GM18951 (cell line): ENCODE data around the gene SEZ6.

Experiments
- POLR2A ChIP-seq: IDR thresholded peaks from 4 replicates; pipeline ENCODE4 v1.6.1; 2011; ENCODE audit warnings: mild to moderate bottlenecking; ENCODE audit not compliant: insufficient read length, insufficient read depth; ENCODE audit errors: extremely low read depth
- in situ Hi-C: fragments of 300-500 bp; cut with MboI; formaldehyde crosslinking; loops from one replicate; pipeline ENCODE4 v1.12.0; 2022; ENCODE audit warnings: low sequenced_read_pairs, mixed read lengths, inconsistent platforms; ENCODE audit not compliant: unreplicated experiment

SEZ6 gene

GRCh38 chr17:29004081-29004692, 1.6 kb downstream of the SEZ6 start:
- in situ Hi-C loops: no loop called here
- TF ChIP-seq POLR2A: no peak

DNA sequence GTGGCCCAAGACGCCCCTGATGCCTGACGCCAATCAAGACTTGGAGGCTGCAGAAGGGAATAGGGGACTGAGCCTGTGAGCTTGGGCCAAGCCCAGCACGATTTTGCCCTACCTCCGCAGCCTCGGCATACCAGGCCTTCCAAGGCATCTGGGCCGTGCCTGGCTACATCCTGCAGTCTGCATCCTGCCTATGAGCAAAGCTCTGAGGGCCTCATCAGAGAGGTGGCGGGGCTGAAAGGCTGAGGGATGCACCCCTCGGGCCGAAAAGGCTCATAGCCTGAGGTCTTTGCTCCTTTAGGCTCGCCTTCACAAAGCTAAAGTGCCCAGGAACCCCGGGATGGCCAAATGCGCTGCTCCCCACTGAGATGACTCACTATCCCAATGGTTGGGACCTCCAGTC, 2.5 kb downstream of the SEZ6 start:
- in situ Hi-C loops: no loop called here
- TF ChIP-seq POLR2A: no peak

DNA sequence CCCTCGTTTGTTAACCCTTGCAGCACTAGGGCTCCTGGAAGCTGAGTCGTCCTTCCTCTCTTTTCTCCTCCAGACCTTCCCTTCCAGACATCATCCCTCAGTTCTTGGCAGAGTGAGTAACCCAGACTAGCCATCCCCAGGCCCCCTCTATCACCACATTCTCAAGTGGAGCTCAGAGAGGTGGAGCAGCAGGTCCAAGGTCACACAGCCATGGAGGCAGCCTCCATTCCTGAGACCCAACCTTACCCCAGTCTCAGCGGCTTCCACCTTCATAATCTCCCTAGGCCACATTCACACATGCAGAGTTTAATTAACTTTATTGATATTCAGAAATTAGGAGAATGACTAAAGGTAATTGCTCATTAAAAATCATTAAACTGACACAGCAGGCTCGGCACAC, 3.0 kb downstream of the SEZ6 start:
- in situ Hi-C loops: no loop called here
- TF ChIP-seq POLR2A: no peak

GRCh38 chr17:29000973-29001372, 4.9 kb downstream of the SEZ6 start:
- no peak for TF ChIP-seq POLR2A
- in situ Hi-C loops: no loop called here

- in situ Hi-C loops: no loop called here
- TF ChIP-seq POLR2A: no peak
These were observed 6.6 kb downstream of the SEZ6 start for GRCh38 chr17:28999206-28999605.

DNA sequence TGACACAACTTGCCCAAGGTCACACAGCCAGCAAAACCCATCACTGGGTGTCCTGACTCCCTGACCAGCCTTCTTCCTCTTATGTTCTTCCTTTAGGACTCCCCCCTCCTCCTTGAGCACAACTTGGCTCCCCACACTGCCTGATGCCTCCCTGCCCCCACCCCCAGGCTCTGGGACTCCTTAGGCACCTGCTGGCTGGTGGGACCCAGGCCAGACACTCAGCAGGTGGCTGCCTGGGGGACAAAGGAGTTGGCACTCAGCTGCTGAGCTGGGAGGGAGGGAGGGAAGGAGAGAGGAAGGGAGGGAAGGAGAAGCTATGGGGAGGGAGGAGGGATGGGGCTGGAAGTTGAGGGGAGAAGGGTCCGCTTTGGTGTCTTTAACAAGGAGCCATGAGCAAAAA, 8.0 kb downstream of the SEZ6 start:
- in situ Hi-C loops: no loop called here
- TF ChIP-seq POLR2A: no peak

DNA sequence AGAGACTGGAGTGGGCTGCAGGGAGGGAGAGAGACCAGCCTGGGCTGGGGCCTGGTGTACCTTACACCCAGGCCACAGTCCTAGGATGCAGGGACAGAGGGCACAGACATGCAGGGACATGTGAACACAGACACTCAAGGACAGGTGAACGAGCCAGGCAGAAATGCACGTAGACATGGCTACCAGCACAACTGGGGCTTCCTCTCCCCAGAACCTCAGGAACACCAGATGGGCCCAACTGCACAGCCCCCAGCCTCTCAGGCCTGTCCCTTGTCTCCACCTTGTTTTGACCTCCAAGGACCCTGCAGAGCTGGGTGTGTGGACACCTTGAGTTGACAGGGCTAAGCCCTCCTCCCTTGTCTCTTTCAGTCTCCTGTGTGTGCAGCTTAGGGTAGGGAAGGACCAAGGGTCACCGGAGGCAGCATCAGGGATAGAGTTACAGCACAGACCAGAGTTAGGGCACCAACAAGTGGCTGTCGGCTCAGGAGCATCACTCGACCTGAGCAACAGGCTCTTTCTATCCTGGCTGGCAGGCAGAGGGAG, 9.2 kb downstream of the SEZ6 start:
- no peak for TF ChIP-seq POLR2A
- in situ Hi-C loops: no loop called here

DNA sequence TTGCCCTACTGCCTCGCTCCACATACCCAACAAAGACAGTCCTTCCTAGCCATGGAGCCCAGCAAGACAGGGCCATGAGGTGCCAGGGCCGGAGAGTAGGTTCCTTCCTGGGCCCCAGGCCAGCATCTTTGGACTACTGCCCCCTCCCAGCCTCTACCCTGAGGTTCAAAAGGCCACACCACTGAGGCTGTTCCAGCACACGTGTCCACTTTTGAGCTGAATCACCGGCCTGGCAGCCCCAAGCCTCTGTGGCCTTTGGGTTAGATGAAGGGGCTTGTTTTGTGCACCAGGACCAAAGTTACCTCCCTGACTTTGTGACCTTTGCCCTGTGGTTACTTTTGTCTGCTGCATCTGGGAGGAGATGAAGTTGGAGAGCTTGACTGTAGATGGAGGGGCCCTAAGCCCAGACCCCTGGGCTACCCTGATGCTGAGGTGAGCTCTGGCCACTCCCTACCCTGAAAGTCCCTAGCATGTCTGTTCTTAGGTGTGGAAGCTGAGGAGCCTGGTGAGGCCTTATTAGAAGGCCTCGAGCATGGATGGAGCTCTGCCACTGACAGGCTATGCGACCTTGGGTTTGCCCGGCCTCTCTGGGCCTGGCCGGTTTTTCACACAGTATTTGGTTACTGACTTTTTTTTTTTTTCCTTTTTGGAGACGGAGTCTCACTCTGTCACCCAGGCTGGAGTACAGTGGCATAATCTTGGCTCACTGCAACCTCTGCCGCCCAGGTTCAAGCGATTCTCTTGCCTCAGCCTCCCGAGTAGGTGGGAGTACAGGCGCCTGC, 12.0 kb downstream of the SEZ6 start:
- TF ChIP-seq POLR2A: no peak
- in situ Hi-C loops: no loop called here

DNA sequence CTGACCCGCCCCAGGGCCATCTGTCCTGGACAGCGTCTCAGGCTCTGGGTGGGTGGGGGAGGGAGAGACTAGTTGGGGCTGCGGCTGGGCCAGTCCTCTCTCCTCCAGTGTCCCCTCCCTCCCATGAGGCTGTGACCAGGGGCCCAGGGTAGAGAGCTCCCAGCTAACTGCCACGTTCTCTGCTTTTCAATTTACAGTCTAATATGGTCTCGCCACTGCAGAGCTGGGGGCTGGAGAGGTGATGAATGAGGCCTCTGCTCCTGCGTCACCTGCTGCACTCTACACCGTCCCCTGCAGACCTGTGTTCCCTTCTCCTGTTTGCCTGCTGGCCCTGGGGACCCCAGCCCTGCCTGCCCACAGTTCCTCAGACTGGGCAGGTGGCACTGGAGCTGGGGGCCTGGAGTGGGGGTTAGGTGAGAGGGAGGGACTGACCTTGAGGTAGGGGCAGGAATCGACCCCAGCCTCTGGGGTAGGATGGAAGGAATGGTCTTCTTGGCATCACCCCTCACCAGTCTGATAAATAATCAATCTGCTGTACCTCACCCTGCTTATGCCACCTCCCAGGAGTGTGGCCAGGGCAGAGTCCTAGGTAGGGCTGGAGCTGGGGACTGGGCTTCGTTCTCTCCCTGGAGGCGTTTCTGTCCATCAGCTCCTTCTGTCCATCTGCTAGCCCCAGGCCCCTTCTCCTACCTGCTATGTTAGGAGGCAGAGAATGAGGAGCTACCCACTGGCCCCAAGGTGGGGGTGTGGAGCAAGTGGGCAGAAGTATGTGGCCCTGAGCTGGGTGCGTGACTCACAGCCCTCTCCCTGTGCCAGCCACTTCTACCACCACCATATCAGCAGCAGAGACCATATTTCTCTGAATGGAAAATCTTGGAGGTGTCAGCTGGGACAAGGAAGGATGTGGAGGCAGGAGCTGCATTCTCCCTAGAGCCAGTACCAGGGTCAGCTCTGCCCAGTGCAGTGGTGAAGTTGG, 12.9 kb downstream of the SEZ6 start:
- no peak for TF ChIP-seq POLR2A
- in situ Hi-C loops: no loop called here

DNA sequence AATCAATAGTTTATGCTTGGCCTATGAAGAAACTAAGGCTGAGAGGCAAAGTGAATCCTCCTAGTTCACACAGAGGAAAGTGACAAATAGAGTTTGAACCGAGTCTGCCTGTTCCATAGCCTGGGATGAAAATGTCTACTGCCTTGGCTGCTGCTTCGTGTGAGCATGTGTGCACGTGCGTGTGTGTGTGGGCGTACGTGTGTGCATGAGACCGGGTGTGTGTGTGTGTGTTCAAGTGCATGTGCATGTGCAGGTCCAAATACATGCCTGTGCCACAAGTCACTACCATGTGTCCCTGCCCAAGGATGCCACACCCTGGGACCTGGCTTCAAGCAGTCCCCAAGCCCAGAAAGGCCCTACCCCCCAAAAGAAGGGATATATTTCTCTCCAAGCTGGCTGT, 13.6 kb downstream of the SEZ6 start:
- in situ Hi-C loops: no loop called here
- no peak for TF ChIP-seq POLR2A

DNA sequence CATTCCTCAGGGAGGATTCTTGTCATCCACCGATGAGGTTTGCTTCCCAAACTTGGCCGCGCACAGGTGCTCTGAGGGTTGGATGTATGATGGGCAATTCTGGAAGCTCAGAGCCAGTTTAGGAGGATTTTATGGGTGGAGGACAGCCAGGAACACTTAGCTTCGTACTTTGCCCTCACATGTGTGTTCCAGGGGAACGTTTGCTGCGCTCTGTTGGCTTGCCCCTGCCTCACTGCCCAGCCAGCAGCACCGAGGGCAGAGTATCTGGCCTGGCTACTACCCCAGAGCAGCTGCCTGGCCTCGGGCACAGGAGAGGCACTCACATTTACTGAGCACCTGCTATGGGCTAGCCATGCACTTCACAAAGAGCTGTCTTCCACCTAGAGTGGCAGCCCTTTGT, 14.1 kb downstream of the SEZ6 start:
- TF ChIP-seq POLR2A: no peak
- in situ Hi-C loops: no loop called here

DNA sequence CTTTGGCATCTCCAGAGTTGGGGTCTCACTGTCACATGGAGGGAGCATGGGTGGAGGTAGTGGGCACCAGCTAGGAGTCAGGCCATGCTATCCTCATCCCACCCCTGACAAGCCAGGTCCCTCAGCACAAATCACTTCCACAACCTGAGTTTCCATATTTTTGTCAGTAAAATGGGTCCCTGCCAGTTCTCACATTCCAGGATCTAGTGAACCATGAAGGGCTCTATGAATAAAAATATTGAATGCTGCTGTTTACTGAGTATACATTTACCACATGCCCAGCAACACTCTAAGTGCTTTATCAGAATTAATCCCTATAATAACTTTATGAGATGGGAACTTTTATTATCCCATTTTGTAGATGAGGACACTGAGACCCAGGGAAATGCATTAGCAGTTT, 16.8 kb downstream of the SEZ6 start:
- TF ChIP-seq POLR2A: no peak
- in situ Hi-C loops: no loop called here

DNA sequence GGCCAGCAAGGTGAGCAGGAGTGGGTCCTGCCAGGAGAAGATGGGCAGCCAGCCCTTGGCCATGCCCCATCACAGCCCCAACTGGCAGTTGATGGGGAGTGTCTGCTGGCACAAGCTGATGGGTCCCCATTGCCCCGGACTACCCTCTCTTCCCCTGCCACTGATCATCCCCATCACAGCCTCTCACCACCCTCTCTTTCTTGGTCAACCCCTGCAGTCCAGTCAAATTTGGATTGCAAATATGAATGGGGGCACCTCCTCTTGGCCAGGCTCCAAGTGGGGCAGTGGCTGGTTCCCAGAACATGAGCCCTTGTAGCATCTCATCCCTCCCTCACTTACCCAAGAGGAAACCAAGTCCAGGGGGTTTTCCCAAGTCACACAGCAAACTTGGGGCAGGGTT, 17.4 kb downstream of the SEZ6 start:
- in situ Hi-C loops: no loop called here
- no peak for TF ChIP-seq POLR2A
